Measurements from ENCODE around the gene CILP. TPM values are rescaled to one million over a fixed set of nuclear protein-coding genes. Genes with fewer than 3 reads are reported as not detected.

CILP gene
- total and polyA plus RNA-seq, 2 of the 13 experiments (the other 11 are each of a cell fraction or from before 2014, with no cell fraction given) = 0.03 TPM; not detected in 1

- 87% methylated on average over 3 of the region's 3 CpGs for WGBS (ENCODE audit: low lambda C conversion rate)
- no peaks in the 10 kb centered on the region for H3K9me3 ChIP-seq (ENCODE audit: low read length)
- no peaks in the 10 kb centered on the region; a peak in 1 of 5 replicates for H3K27me3 ChIP-seq (ENCODE audit: control insufficient read depth in 1 of 2, insufficient read depth in 2 of 2, low read length in 2 of 2)
- H3K79me2 ChIP-seq (ENCODE audit: insufficient read depth, low read length) = peaks cover 52% of the 10 kb centered on the region
- BruUV-seq (replicated peaks) = no TSS peak
- no peak for DNase-seq (ENCODE audit: low spot score)
- no peak overlapping the region; the same call in 1 of the 2 replicates for H3K4me2 ChIP-seq (ENCODE audit: low read depth, low read length)
- no peak for ATAC-seq
- no peak for FAIRE-seq
- intact Hi-C loops (cut with micrococcal nuclease; ENCODE audit: unreplicated experiment) = loop anchor here (10.0 kb wide), 2 partner anchors 145 to 205 kb away; no protein-coding TSS in a partner anchor
- 0 out of 2 replicates have a peak, but pooled peaks cover 8% of the 10 kb centered on the region for H4K20me1 ChIP-seq (ENCODE audit: insufficient read depth, low read length)
- no peak overlapping the region for H3K9ac ChIP-seq (ENCODE audit: insufficient read depth, low read depth, low read length)
- ChIA-PET CTCF (ENCODE audit: low intra/inter-chr PET ratio, low total read pairs) (no interaction called here), POLR2A (no interaction called here)
- peaks cover 35% of the 10 kb centered on the region for H3K4me1 ChIP-seq (ENCODE audit: insufficient read depth, low read length)
- H3K36me3 ChIP-seq (replicated peaks in 1 of 2; ENCODE audit: control insufficient read depth in 1 of 2, insufficient read depth in 2 of 2, low read length in 2 of 2) = peaks cover 1 to 50% of the 10 kb centered on the region in 2 experiments; a peak in 3 of 5 replicates
- peak overlapping the region; percentile 16 for H3K27ac ChIP-seq (ENCODE audit: extremely low read length, insufficient read depth, low read length)
- TF ChIP-seq ZSCAN22 (CRISPR knock-in tag; IDR thresholded peaks at IDR 0.05) (no peak), SOX5 (CRISPR knock-in tag; IDR thresholded peaks at IDR 0.05; ENCODE audit: borderline replicate concordance) (no peak), KIAA2018 (CRISPR knock-in tag; IDR thresholded peaks at IDR 0.05; ENCODE audit: borderline replicate concordance) (no peak)
- H2AFZ ChIP-seq (ENCODE audit: low read length) = no peak overlapping the region
- in situ Hi-C loops (cut with HindIII; ENCODE audit: extremely low pct_ligation_motif_present, low pct_unique_long_range_greater_than_20kb) = loop anchor here (10.0 kb wide), 1 partner anchor 205 kb away; no protein-coding TSS in a partner anchor
- no peak overlapping the region for H3K4me3 ChIP-seq (replicated peaks in 1 of 3; ENCODE audit: insufficient read depth in 1 of 3, low read depth in 2 of 3, low read length in 3 of 3)
Observed at GRCh38 chr15:65180167-65180566, 31.1 kb downstream of the CILP start.
